Activated T-helper 9 cell treated with anti-CD3 and anti-CD28 coated beads, Interleukin-2, amount 50 U/mL, for 16 hours (primary cell): Measurements from ENCODE around the gene PVRIG.
"Not testable (repeated sequence)": the region's sequence is repeated elsewhere in the genome, so short reads cannot be mapped to it uniquely, and the experiment has no call there.

ENCODE experiments used
- DNase-seq: peaks from one replicate; pipeline ENCODE4 v3.0.0-alpha.2; 2020; ENCODE audit warnings: low read depth

The PVRIG gene

GRCh38 chr7:100219801-100220585 lies at the start of gene PVRIG:
Gene PVRIG (plus strand): TSS chr7:100219949. CDS start chr7:100219971, 22 bp downstream.
- not testable (repeated sequence) for DNase-seq

GRCh38 chr7:100170101-100170897 lies 49.5 kb upstream of the PVRIG start:
- DNase-seq = no peak

GRCh38 chr7:100171087-100171681 lies 48.6 kb upstream of the PVRIG start:
- no peak for DNase-seq

- no peak for DNase-seq
Observed at GRCh38 chr7:100171840-100172239, 47.9 kb upstream of the PVRIG start.

GRCh38 chr7:100173806-100174495 lies 45.8 kb upstream of the PVRIG start:
- DNase-seq = no peak

GRCh38 chr7:100174582-100174981 lies 45.2 kb upstream of the PVRIG start:
- no peak for DNase-seq

- no peak for DNase-seq
Observed at GRCh38 chr7:100175296-100175935, 44.3 kb upstream of the PVRIG start.

- DNase-seq = no peak
Observed at GRCh38 chr7:100176096-100177044, 43.4 kb upstream of the PVRIG start.

- peak; percentile 95 for DNase-seq
Observed at GRCh38 chr7:100177045-100178001, 42.4 kb upstream of the PVRIG start, which contains the start of the genes GPC2 and STAG3. Gene GPC2 (minus strand): TSS chr7:100177381. CDS start chr7:100177199, 182 bp downstream. Gene STAG3 (plus strand): TSS chr7:100177918. CDS start chr7:100180557, 2,639 bp downstream.

GRCh38 chr7:100180084-100180483 lies 39.7 kb upstream of the PVRIG start:
- DNase-seq = not testable (repeated sequence)

GRCh38 chr7:100182616-100183015 lies 37.1 kb upstream of the PVRIG start:
- not testable (repeated sequence) for DNase-seq

GRCh38 chr7:100183090-100183489 lies 36.7 kb upstream of the PVRIG start:
- not testable (repeated sequence) for DNase-seq

GRCh38 chr7:100185726-100186125 lies 34.0 kb upstream of the PVRIG start:
- DNase-seq = no peak

GRCh38 chr7:100189061-100189460 lies 30.7 kb upstream of the PVRIG start:
- DNase-seq = no peak

GRCh38 chr7:100190048-100190711 lies 29.6 kb upstream of the PVRIG start:
- DNase-seq = no peak

- DNase-seq = no peak
Observed at GRCh38 chr7:100191775-100192174, 28.0 kb upstream of the PVRIG start.

GRCh38 chr7:100192281-100192862 lies 27.4 kb upstream of the PVRIG start:
- not testable (repeated sequence) for DNase-seq

- DNase-seq = no peak
Observed at GRCh38 chr7:100192969-100193368, 26.8 kb upstream of the PVRIG start.
